A172 (cell line): ENCODE results near the gene RAB24. TPM values are rescaled to one million over a fixed set of nuclear protein-coding genes. Genes with fewer than 3 reads are reported as not detected.
A peak's percentile ranks its signal among the peaks of the same experiment; 100 is the strongest.
"Not testable (repeated sequence)": the region's sequence is repeated elsewhere in the genome, so short reads cannot be mapped to it uniquely, and the experiment has no call there.

Experiments used
- DNase-seq: peaks from one replicate; pipeline ENCODE4 v3.0.0-alpha.2; 2015; ENCODE audit warnings: low spot score
- total RNA-seq: library from RNA; depleted of rRNA; stranded (reverse); fragments of >200 nt; shearing (Covaris generic); gene quantifications from 2 replicates; pipeline ENCODE4 v1.2.3, GENCODE V29; 2014

Gene RAB24
- total RNA-seq, 1 experiment from 2014 or later: 15.3 TPM

DNA sequence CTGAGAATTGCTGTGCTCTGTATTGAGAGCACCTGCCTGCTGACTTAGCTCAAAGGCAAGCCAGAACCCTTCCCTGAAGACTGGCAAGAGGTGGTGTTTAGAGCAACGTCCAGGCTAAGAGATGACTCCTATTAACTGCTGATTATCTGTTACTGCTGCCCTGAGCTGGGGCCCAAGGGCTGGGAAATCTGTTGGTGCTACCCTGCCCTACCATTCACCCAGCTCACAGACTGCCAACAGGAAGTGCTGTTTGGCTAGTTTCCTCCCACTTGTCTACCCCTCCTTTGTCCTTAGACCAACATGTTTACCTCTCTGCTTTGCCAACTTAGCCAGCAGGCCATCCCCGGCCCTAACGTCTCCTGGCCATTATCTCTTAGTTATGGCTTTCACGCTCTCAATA, 6.9 kb downstream of the RAB24 start:
- DNase-seq: no peak

DNA sequence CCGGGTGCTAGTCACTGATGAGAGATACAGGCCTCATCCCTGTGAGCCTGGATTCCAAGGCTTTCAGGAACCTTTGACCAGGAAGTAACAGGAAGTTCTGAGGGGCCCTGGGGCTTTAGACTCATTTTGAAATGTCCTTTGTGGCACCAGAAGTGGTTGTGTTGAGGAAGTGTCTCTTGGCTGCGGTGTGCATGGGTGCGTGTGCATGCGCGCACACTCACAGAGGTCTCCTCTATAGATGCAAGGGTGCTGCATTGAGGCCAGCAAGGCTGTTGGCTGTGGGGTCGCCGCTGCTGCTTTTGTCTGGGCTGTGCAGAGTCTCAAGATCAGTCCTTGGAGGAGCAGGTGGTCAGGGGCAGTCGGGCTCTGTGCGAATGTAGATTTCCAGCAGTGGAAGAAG, 7.6 kb downstream of the RAB24 start:
- DNase-seq: no peak

DNA sequence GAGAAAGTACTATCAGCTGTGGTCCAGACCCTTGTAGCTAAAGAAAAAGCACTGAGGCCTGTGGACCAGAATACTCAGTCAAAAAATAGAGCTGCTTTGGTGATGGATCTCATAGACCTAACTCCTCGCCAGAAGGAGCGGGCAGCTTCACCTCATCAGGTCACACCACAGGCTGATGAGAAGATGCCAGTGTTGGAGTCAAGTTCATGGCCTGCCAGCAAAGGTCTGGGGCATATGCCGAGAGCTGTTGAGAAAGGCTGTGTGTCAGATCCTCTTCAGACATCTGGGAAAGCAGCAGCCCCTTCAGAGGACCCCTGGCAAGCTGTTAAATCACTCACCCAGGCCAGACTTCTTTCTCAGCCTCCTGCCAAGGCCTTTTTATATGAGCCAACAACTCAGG, 8.9 kb downstream of the RAB24 start:
- no peak for DNase-seq

DNA sequence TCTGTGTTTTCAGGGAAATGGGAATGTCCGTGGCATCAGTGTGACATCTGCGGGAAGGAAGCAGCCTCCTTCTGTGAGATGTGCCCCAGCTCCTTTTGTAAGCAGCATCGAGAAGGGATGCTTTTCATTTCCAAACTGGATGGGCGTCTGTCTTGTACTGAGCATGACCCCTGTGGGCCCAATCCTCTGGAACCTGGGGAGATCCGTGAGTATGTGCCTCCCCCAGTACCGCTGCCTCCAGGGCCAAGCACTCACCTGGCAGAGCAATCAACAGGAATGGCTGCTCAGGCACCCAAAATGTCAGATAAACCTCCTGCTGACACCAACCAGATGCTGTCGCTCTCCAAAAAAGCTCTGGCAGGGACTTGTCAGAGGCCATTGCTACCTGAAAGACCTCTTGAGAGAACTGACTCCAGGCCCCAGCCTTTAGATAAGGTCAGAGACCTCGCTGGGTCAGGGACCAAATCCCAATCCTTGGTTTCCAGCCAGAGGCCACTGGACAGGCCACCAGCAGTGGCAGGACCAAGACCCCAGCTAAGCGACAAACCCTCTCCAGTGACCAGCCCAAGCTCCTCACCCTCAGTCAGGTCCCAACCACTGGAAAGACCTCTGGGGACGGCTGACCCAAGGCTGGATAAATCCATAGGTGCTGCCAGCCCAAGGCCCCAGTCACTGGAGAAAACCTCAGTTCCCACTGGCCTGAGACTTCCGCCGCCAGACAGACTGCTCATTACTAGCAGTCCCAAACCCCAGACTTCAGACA, 9.5 kb downstream of the RAB24 start:
- DNase-seq: no peak

DNA sequence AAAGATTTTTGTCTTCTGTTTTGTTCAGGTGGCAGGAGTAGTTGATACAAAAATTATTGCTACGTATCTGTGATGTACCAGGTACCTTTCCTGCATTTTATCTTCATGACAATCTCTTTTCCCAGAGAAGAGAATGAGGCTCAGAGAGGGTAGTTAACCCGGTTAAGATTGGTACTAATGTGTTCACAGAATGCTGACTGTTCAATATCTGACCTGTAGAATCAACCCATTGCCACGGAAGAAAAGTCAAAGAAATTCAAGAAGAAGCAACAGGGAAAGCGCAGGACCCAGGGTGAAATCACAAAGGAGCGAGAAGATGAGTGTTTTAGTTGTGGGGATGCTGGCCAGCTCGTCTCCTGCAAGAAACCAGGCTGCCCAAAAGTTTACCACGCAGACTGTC, 11.8 kb downstream of the RAB24 start:
- DNase-seq: no peak

DNA sequence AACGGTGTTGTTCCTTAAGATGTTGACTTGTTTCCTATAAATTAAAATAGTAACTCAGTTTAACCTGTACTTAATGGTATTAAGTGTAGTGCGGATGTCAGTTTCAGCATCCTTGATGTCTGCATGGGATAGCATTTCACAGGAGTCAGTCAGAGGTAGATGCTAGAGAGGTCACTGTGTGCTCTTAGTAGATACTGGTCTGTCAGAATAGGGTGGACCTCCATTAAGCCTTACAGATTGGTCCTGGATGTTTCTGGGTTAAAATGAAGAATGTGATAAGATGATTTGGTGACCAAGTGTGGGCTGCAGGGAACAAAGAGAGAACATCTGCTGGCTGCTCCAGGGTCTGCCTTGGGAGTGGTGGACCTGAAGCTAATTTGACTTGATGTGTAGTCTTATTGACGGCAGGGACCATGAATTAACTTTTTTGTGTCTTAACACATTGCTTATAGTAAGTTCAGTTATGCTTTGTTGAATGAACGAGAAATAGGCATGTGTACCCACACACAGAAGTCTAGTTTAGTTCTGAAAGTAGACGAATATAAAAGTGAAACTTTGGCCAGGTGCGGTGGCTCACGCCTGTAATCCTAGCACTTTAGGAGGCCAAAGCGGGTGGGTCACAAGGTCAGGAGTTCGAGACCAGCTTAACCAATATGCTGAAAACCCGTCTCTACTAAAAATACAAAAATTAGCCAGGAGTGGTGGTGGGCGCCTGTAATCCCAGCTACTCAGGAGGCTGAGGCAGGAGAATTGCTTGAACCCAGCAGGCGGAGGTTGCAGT, 12.5 kb downstream of the RAB24 start:
- no peak for DNase-seq

DNA sequence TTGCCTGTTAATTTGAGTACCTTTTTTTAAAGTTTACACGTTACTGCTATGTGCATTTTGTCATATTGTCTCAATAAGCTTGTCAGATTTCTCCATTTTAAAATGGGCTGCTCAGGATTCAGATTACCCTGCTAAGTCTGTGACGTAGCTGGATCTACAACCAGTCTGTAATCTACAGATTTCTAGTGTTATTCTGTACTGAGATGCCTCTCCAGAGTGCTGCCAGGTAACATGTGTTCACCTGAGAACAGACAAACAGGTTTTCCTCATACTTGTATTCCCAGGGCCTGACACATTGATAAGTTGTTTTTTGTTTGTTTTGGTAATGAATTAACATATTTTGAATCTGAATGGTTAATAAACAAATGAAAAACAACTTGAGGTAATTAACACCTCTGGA, 15.3 kb downstream of the RAB24 start:
- no peak for DNase-seq

DNA sequence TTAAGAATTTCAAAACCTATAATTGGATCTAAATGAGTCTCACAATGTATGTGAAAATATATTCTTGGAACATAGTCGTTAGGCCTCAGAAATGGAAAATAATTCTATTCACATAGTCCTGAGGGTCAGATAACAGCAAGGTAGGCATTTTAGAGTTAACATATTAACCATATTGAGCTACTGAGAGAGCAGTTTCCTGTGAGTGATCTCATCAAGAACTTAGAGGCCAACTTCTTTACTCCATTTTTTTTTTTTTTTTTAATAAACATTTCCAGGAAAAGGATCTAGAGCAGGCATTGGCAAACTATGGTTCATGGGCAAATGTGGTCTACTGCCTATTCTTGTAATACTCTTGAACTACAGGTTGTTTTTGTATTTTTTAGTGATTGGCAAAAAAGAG, 26.6 kb downstream of the RAB24 start:
- DNase-seq: no peak

DNA sequence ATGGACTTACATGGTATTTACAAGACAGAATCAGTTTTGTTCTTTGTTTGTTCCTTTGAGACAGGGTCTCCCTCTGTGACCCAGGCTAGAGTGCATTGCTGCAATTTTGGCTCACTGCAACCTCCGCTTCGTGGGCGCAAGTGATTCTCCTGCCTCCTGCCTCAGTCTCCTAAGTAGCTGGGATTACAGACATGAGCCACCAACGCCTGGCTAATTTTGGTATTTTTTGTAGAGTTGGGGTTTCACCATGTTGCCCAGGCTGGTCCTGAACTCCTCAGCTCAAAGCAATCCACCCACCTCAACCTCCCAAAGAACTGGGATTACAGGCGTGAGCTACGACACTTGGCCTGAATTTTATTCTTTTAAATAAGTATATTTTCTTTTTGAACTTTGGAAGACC, 27.6 kb downstream of the RAB24 start:
- DNase-seq: no peak

DNA sequence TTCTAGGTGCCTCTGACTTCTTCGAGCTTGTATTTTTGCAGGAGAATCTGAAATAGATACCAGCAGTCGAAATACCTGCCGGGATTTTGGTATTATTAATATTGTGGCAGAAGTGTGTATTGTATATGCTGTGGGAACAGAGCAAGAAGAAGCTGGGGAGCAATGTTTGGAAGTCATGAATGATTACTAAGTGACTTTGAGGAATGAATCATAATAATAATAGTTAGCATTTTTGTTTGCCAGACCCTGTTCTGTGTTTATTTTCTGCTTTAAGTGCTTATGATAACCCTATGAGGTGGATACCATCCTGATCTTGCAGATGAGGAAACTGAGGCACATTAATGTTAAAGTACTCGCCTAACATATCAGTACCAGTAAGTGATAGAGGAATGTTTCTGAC, 32.4 kb downstream of the RAB24 start:
- DNase-seq: no peak

DNA sequence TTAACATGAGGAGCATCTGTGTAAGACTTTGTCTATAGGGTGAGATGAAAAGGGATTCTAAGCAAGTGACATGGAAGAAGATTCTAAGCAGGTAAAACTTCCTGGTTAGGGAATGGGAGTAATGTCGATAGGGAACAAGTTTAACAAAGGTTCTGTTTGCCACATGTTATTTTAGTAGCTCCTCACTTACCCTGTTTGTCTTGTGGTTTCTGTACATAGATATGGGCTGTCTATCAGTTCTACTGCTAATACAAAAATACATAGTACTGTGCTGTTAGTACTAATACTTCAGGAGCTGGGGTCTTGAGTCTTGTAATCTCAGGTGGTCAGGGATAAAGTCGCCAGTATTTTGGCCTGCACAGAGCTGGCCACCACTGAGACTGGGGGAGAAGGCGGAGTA, 32.9 kb downstream of the RAB24 start:
- no peak for DNase-seq

DNA sequence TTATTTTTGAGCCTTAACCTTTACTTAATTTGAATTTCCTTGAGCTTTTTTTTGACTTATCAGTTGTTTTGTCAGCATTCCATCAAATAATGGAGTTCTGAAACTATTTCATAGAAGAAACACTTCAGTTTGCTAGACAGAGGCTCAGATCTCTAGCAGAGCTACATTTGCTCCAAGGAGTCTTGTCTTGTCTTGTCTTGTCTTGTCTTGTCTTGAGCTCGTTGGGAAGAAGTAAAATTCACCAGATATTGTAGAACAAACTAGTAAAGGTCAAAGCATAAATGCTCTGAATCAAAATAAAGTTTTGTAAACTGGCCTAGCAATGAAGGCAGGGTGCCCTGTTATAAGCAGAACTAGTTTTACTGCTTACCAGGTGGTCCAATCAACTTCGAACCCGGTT, 33.5 kb downstream of the RAB24 start:
- no peak for DNase-seq

DNA sequence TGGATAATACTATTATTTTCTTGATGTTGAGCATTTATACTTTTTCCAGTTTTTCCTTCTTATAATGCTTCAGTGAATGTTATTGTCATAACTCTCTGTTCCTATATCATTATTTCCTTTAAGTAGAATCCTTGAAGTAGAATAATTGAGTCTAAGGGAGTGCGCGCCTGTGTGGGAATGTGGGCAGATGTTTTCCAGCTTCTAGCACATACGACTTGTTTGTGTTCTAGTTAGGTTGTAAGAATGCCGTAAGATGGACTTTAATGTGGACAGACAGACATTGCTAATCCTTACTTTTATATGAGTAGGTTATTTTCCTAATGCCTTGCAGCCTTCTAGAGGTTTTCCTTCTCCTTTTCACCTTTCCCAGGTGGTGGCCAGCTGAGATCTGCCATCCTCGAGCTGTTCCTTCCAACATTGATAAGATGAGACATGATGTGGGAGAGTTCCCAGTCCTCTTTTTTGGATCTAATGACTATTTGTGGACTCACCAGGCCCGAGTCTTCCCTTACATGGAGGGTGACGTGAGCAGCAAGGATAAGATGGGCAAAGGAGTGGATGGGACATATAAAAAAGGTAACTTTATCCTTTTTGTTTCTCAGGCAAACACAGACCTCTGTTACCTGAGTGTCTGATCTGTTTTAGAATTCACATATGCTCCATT, 34.2 kb downstream of the RAB24 start:
- no peak for DNase-seq

DNA sequence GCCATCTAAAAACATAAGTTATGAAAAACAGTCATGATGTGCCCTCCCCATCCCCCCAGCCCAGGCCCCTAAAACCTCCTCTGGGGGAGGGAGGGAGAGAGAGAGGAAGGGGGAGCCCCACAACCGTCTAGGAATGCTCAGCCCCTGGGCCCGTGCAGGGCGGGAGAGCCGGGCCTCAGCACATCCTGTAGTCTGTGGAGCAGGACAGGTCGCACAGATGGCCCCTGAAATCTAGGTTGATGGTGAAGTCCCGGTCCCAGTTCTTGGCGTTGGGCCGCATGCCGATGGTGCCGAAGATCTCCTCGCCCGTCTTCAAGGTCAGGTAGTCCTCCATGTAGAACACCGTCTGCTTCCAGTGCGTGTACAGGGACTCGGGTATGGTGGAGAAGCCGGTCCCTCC, 38.1 kb downstream of the RAB24 start:
- DNase-seq: no peak

DNA sequence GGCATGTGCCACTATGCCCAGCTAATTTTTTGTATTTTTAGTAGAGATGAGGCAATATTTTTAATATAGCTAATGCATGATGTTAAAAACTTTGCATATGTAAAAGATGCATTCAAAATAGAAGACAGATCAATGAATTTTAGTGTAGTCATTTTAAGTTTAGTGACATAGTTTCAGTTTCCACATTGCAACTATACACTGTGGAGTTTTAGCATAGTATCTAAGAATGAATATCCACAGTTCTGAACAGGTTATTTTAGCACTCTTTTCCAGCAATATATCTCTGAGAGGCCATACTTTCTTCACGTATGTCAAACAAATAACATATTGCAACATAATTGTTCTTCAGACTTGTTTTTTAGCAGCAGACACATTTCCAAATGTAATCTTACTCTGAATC, 39.3 kb downstream of the RAB24 start:
- DNase-seq: no peak

DNA sequence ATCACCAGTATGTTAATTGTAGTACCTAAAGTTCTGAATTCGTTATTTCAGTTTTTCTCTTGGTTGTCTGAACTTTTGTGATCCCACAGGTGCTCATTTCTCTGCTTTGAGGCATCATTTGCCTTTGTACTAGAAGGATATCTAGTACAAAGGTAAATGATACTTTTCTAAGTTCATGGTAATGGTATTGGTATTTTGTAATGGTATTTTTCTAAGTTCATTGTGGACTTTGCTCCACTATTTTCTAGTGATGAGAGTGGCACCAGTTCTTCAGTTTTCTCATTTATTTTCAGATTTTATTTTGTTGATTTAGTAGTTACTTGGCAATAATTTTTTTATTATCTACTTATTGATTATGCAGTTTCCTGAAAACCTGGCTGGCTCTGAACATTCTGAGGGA, 42.0 kb downstream of the RAB24 start:
- DNase-seq: no peak

DNA sequence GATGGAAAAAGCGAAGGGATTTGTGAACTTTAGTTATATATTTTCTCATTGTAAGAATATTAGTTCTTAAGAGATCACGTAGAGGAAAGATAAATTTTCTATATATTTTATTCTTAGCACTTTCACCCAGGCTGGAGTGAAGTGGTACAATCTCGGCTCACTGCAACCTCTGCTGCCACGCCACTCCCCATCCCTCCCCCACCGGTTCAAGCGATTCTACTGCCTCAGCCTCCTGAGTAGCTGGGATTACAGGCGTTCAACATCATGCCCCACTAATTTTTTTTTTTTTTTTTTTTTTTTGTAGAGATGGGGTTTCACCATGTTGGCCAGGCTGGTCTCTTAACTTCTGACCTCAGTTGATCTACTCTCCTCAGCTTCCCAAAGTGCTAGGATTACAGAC, 42.6 kb downstream of the RAB24 start:
- no peak for DNase-seq

DNA sequence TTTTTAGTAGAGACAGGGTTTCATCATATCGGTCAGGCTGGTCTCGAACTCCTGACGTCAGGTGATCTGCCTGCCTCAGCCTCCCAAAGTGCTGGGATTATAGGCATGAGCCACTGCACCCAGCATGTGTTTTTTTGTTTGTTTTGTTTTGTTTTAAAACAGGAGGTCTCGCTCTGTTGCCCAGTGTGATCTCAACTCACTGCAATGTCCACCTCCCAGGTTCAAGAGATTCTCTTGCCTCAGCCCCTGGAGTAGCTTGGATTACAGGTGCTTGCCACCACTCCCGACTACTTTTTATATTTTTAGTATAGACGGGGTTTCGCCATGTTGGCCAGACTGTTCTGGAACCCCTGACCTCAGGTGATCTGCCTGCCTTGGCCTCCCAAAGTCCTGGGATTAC, 44.8 kb downstream of the RAB24 start:
- DNase-seq: not testable (repeated sequence)

DNA sequence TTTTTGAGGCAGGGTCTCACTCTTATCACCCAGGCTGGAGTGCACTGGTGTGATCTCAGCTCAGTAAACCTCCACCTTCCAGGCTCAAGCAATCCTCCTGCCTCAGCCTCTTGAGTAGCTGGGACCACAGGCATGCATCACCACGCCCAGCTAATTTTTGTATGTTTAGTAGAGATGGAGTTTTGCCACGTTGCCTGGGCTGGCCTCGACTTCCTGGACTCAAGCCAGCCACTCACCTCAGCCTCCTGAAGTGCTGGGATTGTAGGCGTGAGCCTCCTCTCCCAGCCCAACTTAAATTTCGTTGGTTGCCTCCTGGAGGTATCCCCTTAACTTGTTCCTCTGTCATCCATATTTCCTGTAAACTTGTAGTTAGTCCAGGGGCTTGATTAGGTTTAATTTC, 47.2 kb downstream of the RAB24 start:
- peak; percentile 60 for DNase-seq

DNA sequence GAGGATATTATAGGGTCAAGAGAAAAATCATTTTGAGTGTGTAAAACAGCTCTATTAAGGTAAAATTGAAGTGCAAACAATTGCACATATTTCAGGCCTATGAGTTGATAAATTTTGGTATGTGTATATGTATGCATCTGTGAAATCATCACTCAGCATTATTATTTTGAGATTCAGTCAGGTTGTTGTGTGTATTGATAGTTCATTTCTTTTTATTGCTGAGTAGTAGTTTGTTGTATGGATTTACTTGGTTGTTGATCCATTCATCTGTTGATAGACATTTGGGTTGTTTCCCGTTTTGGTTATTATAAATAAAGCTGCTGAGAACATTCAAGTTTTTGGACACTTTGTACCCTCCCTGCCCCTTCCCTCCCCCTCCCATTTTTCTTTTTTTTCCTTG, 50.3 kb downstream of the RAB24 start:
- no peak for DNase-seq
